Breast epithelium (tissue), 4 donors: ENCODE results near the gene EFTUD2. TPM values are rescaled to one million over a fixed set of nuclear protein-coding genes. Genes with fewer than 3 reads are reported as not detected.

Experiments used
- DNase-seq, 2 donors: peaks; one replicate each; pipeline ENCODE4 v3.0.0-alpha.2; 2019; ENCODE audit warnings: low spot score in 2 of 2
- H3K27ac ChIP-seq, 2 donors: fragments of 200-600 bp; sonication (generic) in 1 of 2; one replicate each; pipeline ENCODE4 v1.5.1; 2016 to 2019; ENCODE audit warnings: mild to moderate bottlenecking in 1 of 2
- H3K27me3 ChIP-seq, 2 donors: fragments of 200-600 bp; sonication (generic) in 1 of 2; one replicate each; pipeline versions ENCODE4 v1.5.1 to v1.6.0; 2017 to 2019; ENCODE audit warnings: control low read depth in 1 of 2, mild to moderate bottlenecking in 1 of 2
- H3K36me3 ChIP-seq: fragments of 200-600 bp; one replicate; pipeline ENCODE4 v1.5.1; 2019
- H3K4me1 ChIP-seq, 2 donors: fragments of 200-600 bp; sonication (generic); one replicate each; pipeline ENCODE4 v1.5.1; 2016 to 2019; ENCODE audit warnings: control low read depth in 1 of 2
- H3K4me3 ChIP-seq, 3 donors: fragments of 200-600 bp; sonication (generic); 1 replicate in 2 of 3; 2 replicates in 1 of 3; pipeline ENCODE4 v1.5.1; 2016 to 2019; ENCODE audit warnings: mild to moderate bottlenecking in 3 of 3, moderate library complexity in 2 of 3
- H3K9me3 ChIP-seq, 2 donors: fragments of 200-600 bp; sonication (generic) in 1 of 2; one replicate each; pipeline ENCODE4 v1.5.1; 2016 to 2019; ENCODE audit warnings: control low read depth in 1 of 2
- POLR2A ChIP-seq: fragments of 450-650 bp; IDR thresholded peaks from one replicate; pipeline ENCODE4 v1.6.1; 2016; ENCODE audit warnings: antibody characterized with exemption, mild to moderate bottlenecking, moderate library complexity
- POLR2AphosphoS5 ChIP-seq, 3 donors: sonication (generic); formaldehyde crosslinking; IDR thresholded peaks; one replicate each; pipeline ENCODE4 v1.6.1; 2017; ENCODE audit warnings: antibody characterized with exemption in 3 of 3
- intact Hi-C: fragments of 100-400 bp; cut with DNase I; formaldehyde crosslinking; loops from one replicate; pipeline ENCODE4 v1.15.1; 2023; ENCODE audit warnings: low total_unique reads
- total RNA-seq, 3 donors: library from RNA; depleted of rRNA; stranded (reverse); fragments of >200 nt; gene quantifications; one replicate each; pipeline ENCODE4 v1.1.0, GENCODE V29; 2016
- TF ChIP-seq, protein P1 (sequence below), 3 donors: fragments of 450-650 bp; IDR thresholded peaks; one replicate each; pipeline ENCODE4 v1.5.1; 2016 to 2017; ENCODE audit warnings: antibody characterized with exemption in 3 of 3, mild to moderate bottlenecking in 3 of 3, moderate library complexity in 3 of 3

EFTUD2 gene
- total RNA-seq, 3 donors from 2014 or later, result 58.1 to 71.4 (median 60.0) TPM

GRCh38 chr17:44925731-44926697 lies 26.8 kb upstream of the EFTUD2 start:
- Histone ChIP-seq H3K4me1 (no peaks in the 10 kb centered on the region), H3K9me3 (no peaks in the 10 kb centered on the region), H3K36me3 (no peaks in the 10 kb centered on the region), H3K27ac (no peak overlapping the region), H3K4me3 (no peak overlapping the region), H3K27me3 (no peaks in the 10 kb centered on the region)
- intact Hi-C loops, result no loop called here
- peak in 1 of 2 donors; percentile 38 for DNase-seq
- no peak for TF ChIP-seq POLR2AphosphoS5 (IDR thresholded peaks at IDR 0.05)
- TF ChIP-seq, protein P1, sequence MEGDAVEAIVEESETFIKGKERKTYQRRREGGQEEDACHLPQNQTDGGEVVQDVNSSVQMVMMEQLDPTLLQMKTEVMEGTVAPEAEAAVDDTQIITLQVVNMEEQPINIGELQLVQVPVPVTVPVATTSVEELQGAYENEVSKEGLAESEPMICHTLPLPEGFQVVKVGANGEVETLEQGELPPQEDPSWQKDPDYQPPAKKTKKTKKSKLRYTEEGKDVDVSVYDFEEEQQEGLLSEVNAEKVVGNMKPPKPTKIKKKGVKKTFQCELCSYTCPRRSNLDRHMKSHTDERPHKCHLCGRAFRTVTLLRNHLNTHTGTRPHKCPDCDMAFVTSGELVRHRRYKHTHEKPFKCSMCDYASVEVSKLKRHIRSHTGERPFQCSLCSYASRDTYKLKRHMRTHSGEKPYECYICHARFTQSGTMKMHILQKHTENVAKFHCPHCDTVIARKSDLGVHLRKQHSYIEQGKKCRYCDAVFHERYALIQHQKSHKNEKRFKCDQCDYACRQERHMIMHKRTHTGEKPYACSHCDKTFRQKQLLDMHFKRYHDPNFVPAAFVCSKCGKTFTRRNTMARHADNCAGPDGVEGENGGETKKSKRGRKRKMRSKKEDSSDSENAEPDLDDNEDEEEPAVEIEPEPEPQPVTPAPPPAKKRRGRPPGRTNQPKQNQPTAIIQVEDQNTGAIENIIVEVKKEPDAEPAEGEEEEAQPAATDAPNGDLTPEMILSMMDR (IDR thresholded peaks at IDR 0.05), result no peak
- no peak for TF ChIP-seq POLR2A

GRCh38 chr17:44924107-44924544 lies 24.9 kb upstream of the EFTUD2 start:
- peak in 1 of 2 donors; percentile 33 for DNase-seq
- H3K27me3 ChIP-seq, result no peaks in the 10 kb centered on the region
- intact Hi-C loops, result no loop called here

DNA sequence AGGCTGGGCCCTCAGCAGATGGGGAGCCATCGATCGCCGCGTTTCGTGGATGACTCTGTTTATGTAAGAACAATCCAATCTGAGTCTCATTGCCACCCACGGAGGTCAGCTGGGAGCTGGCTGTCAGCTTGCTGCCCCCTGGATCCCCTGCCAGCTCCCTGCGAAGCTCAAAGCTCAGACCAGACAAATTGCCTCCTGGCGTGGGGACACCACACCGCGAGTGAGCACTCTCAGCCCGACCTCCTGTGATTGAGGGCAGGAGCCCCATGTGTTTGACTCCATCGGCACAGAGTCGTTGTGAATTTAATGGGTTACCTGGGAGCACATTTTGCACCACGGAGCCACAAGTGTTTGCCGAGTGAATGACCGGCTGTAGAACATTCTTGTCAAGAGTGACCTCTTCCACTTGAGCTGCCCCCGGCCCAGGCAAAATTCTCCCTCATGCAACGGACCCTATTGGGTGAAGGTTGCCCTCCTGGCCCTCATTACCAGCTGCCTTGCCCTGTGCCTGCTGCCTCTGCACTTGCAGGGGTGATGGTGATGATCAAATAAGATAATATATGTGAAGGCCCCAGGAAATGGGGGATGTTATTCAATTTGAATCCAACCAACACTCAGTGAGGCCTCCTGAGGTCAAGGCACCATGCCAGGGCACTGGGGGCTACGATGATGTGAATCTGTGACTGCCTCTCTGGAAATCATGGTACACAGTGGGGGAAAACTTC lies 23.7 kb upstream of the EFTUD2 start:
- peak in 1 of 2 donors; percentile 47 for DNase-seq
- Histone ChIP-seq H3K27me3 (no peaks in the 10 kb centered on the region), H3K36me3 (no peaks in the 10 kb centered on the region), H3K4me3 (no peak overlapping the region), H3K9me3 (no peaks in the 10 kb centered on the region), H3K27ac (no peak overlapping the region), H3K4me1 (no peaks in the 10 kb centered on the region)
- intact Hi-C loops, result no loop called here
- no peak for TF ChIP-seq POLR2AphosphoS5 (IDR thresholded peaks at IDR 0.05)
- no peak for TF ChIP-seq POLR2A
- TF ChIP-seq, protein P1 (IDR thresholded peaks at IDR 0.05), result no peak

More at GRCh38 chr17:44924107-44924544, 24.9 kb upstream of the EFTUD2 start:
- H3K4me3 ChIP-seq, result no peak overlapping the region
- TF ChIP-seq POLR2AphosphoS5 (IDR thresholded peaks at IDR 0.05) (no peak), POLR2A (no peak)
- TF ChIP-seq, protein P1 (IDR thresholded peaks at IDR 0.05), result no peak
- H3K27ac ChIP-seq, result no peak overlapping the region
- no peaks in the 10 kb centered on the region for H3K4me1 ChIP-seq
- no peaks in the 10 kb centered on the region for H3K36me3 ChIP-seq
- no peaks in the 10 kb centered on the region for H3K9me3 ChIP-seq

GRCh38 chr17:44922136-44922535 lies 22.9 kb upstream of the EFTUD2 start:
- Histone ChIP-seq H3K4me3 (no peak overlapping the region), H3K4me1 (no peaks in the 10 kb centered on the region), H3K36me3 (no peaks in the 10 kb centered on the region), H3K9me3 (no peaks in the 10 kb centered on the region), H3K27ac (no peak overlapping the region), H3K27me3 (no peaks in the 10 kb centered on the region)
- DNase-seq, result peak in 1 of 2 donors; percentile 43
- intact Hi-C loops, result no loop called here
- TF ChIP-seq POLR2AphosphoS5 (IDR thresholded peaks at IDR 0.05), result no peak
- TF ChIP-seq, protein P1 (IDR thresholded peaks at IDR 0.05), result no peak
- no peak for TF ChIP-seq POLR2A
